ENCODE measurements around the gene PGPEP1.

The PGPEP1 gene

GRCh38 chr19:18408053-18408476 is 67.7 kb downstream of the PGPEP1 start:
- in situ Hi-C loops (cut with MboI; ENCODE audit: low pct_unique_long_range_greater_than_20kb, low sequenced_read_pairs, unreplicated experiment) = no loop called here
- peak; percentile 79 for DNase-seq (ENCODE audit: low spot score)
- peak; percentile 58 for TF ChIP-seq CTCF (IDR thresholded peaks at IDR 0.05; ENCODE audit: extremely low read depth, insufficient read depth, missing control alignments)

GRCh38 chr19:18412610-18413239 is 72.3 kb downstream of the PGPEP1 start:
- in situ Hi-C loops (cut with MboI; ENCODE audit: low pct_unique_long_range_greater_than_20kb, low sequenced_read_pairs, unreplicated experiment) = no loop called here
- DNase-seq (ENCODE audit: low spot score) = no peak
- no peak for TF ChIP-seq CTCF (IDR thresholded peaks at IDR 0.05; ENCODE audit: extremely low read depth, insufficient read depth, missing control alignments)

- in situ Hi-C loops (cut with MboI; ENCODE audit: low pct_unique_long_range_greater_than_20kb, low sequenced_read_pairs, unreplicated experiment) = no loop called here
- DNase-seq (ENCODE audit: low spot score) = no peak
These were observed 74.2 kb downstream of the PGPEP1 start for GRCh38 chr19:18414504-18415177.

GRCh38 chr19:18415178-18415867 is 74.9 kb downstream of the PGPEP1 start:
- in situ Hi-C loops (cut with MboI; ENCODE audit: low pct_unique_long_range_greater_than_20kb, low sequenced_read_pairs, unreplicated experiment) = no loop called here
- no peak for DNase-seq (ENCODE audit: low spot score)
- TF ChIP-seq CTCF (IDR thresholded peaks at IDR 0.05; ENCODE audit: extremely low read depth, insufficient read depth, missing control alignments) = no peak

More at GRCh38 chr19:18414504-18415177, 74.2 kb downstream of the PGPEP1 start:
- TF ChIP-seq CTCF (IDR thresholded peaks at IDR 0.05; ENCODE audit: extremely low read depth, insufficient read depth, missing control alignments) = no peak

GRCh38 chr19:18416778-18417249 is 76.4 kb downstream of the PGPEP1 start:
- peak; percentile 85 for DNase-seq (ENCODE audit: low spot score)
- no peak for TF ChIP-seq CTCF (IDR thresholded peaks at IDR 0.05; ENCODE audit: extremely low read depth, insufficient read depth, missing control alignments)
- in situ Hi-C loops (cut with MboI; ENCODE audit: low pct_unique_long_range_greater_than_20kb, low sequenced_read_pairs, unreplicated experiment) = no loop called here

- peak; percentile 84 for DNase-seq (ENCODE audit: low spot score)
- in situ Hi-C loops (cut with MboI; ENCODE audit: low pct_unique_long_range_greater_than_20kb, low sequenced_read_pairs, unreplicated experiment) = no loop called here
- TF ChIP-seq CTCF (IDR thresholded peaks at IDR 0.05; ENCODE audit: extremely low read depth, insufficient read depth, missing control alignments) = no peak
These were observed 77.0 kb downstream of the PGPEP1 start for GRCh38 chr19:18417250-18418028.
